K562 (cell line): Measurements from ENCODE around the gene HEMGN. TPM values are rescaled to one million over a fixed set of nuclear protein-coding genes. Genes with fewer than 3 reads are reported as not detected.

Source experiments
- CC2D1A ChIP-seq: fragments of 450-650 bp; IDR thresholded peaks from 2 replicates; pipeline ENCODE4 v1.6.1; 2017; ENCODE audit warnings: mild to moderate bottlenecking
- DIDO1 ChIP-seq: fragments of 450-650 bp; IDR thresholded peaks from 2 replicates; pipeline ENCODE4 v1.6.1; 2016; ENCODE audit warnings: low read depth, missing biosample characterization, missing genetic modification characterization
- FUS ChIP-seq: fragments of 200-400 bp; formaldehyde crosslinking; optimal IDR thresholded peaks from 2 replicates; pipeline ENCODE3; 2017; ENCODE audit warnings: low read depth, low read length
- KAT2B ChIP-seq: IDR thresholded peaks from one replicate; pipeline ENCODE4 v1.6.1; 2012; ENCODE audit warnings: low read depth, mild to moderate bottlenecking, control low read depth, inconsistent platforms, low read length, moderate library complexity
- LCOR ChIP-seq: sonication (generic); formaldehyde crosslinking; IDR thresholded peaks from 2 replicates; pipeline ENCODE4 v1.8.0; 2022; ENCODE audit warnings: mild to moderate bottlenecking, missing genetic modification reagents
- SAFB ChIP-seq: fragments of 200-400 bp; formaldehyde crosslinking; IDR thresholded peaks from 2 replicates; pipeline ENCODE4 v1.6.1; 2017; ENCODE audit warnings: low read depth, low read length, borderline replicate concordance
- SMARCA4 ChIP-seq: fragments of 450-650 bp; IDR thresholded peaks from 2 replicates; pipeline ENCODE4 v1.6.1; 2016
- SP1 ChIP-seq: sonication (generic); formaldehyde crosslinking; IDR thresholded peaks from 2 replicates; pipeline ENCODE4 v1.8.1; 2022; ENCODE audit warnings: mild to moderate bottlenecking, missing genetic modification reagents
- ZNF445 ChIP-seq: fragments of 250-450 bp; sonication (Bioruptor Pico); IDR thresholded peaks from 2 replicates; pipeline ENCODE4 v1.4.0; 2020; ENCODE audit warnings: low read depth, mild to moderate bottlenecking, moderate library complexity
- ZNF778 ChIP-seq: fragments of 450-650 bp; formaldehyde crosslinking; IDR thresholded peaks from 2 replicates; pipeline ENCODE4 v1.4.0; 2020; ENCODE audit warnings: mild to moderate bottlenecking, moderate library complexity
- polyA plus RNA-seq, 8 experiments: library from polyadenylated mRNA; depleted of rRNA in 4 of 8; stranded (reverse) in 5 of 8; unstranded in 3 of 8; fragments of >200 nt; fragmentation: Nextera tagmentation in 2 of 8; fragmentation: Illumina TruSeq in 1 of 8; extraction: Ambion mirVana in 2 of 8; extraction: Trizol in 1 of 8; gene quantifications; 2 replicates each; pipeline versions ENCODE4 v1.2.1 to v1.2.3, GENCODE V29; 2011 to 2014; ENCODE audit warnings: inconsistent platforms in 1 of 8, missing spikeins in 1 of 8
- total RNA-seq, 7 experiments: library from RNA; depleted of rRNA in 6 of 7; stranded (reverse); fragments of >200 nt in 6 of 7; fragmentation: Illumina TruSeq in 2 of 7; extraction: Trizol in 2 of 7; gene quantifications; 2 replicates each; pipeline versions ENCODE4 v1.2.1 to v1.2.3, GENCODE V29; 2011 to 2021; ENCODE audit warnings: low replicate concordance in 1 of 7
- TF ChIP-seq, protein P1 (sequence below), 2 experiments: fragments of 250-450 bp in 1 of 2; fragments of 450-650 bp in 1 of 2; sonication (Bioruptor Pico) in 1 of 2; IDR thresholded peaks; 2 replicates each; pipeline versions ENCODE4 v1.6.1 to v1.8.0; 2016 to 2021; ENCODE audit warnings: mild to moderate bottlenecking in 2 of 2, moderate library complexity in 2 of 2, missing compliant biosample characterization in 1 of 2, missing genetic modification characterization in 1 of 2
- TF ChIP-seq, protein P2 (sequence below): fragments of 450-650 bp; formaldehyde crosslinking; IDR thresholded peaks from 2 replicates; pipeline ENCODE4 v1.4.0; 2020; ENCODE audit warnings: mild to moderate bottlenecking, mixed read lengths
- TF ChIP-seq, protein P3 (sequence below): fragments of 250-450 bp; sonication (Bioruptor Pico); IDR thresholded peaks from 2 replicates; pipeline ENCODE4 v1.9.0; 2021; ENCODE audit warnings: mild to moderate bottlenecking
- TF ChIP-seq, protein P4 (sequence below): fragments of 450-650 bp; IDR thresholded peaks from 2 replicates; pipeline ENCODE4 v1.6.1; 2016
- TF ChIP-seq, protein P5 (sequence below): fragments of 250-450 bp; sonication (Bioruptor Pico); IDR thresholded peaks from 2 replicates; pipeline ENCODE4 v1.5.0; 2022; ENCODE audit warnings: mild to moderate bottlenecking
- TF ChIP-seq, protein P6 (sequence below), 2 experiments: fragments of 450-650 bp in 1 of 2; sonication (generic) in 1 of 2; formaldehyde crosslinking in 1 of 2; IDR thresholded peaks in 1 of 2; conservative IDR thresholded peaks in 1 of 2; 2 replicates each; pipeline versions ENCODE4 v1.6.1 to v1.8.1; 2016 to 2023; ENCODE audit warnings: mild to moderate bottlenecking in 2 of 2, moderate library complexity in 2 of 2, inconsistent platforms in 1 of 2, missing genetic modification reagents in 1 of 2
- TF ChIP-seq, protein P7 (sequence below): fragments of 450-650 bp; formaldehyde crosslinking; IDR thresholded peaks from 2 replicates; pipeline ENCODE4 v1.4.0; 2022; ENCODE audit warnings: mild to moderate bottlenecking, moderate library complexity

HEMGN gene
- total and polyA plus RNA-seq, 9 of the 15 experiments (the other 6 are each of a cell fraction or from before 2014, with no cell fraction given): 56.3 to 258 (median 137) TPM

DNA sequence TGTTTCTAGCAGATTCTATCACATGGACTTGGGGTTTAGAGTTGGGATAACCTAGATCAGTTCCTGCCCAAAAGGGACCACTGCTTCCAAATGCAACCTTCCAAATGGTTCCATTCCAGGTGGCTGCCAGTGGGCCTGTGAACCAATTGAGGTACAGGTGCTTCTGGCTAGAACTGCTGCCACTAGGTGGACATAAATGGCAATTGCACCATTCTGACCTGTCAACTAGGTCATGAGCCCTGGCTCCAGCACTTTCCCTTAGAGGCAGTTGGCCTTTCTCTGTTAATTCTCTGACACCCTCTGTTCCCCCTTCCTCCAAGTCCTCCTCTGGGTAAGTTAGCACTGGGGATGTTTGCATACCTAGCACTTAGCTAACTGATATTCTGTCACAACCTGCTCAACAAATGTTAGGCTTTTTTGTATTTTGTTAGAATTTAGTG, 16.6 kb upstream of the HEMGN start (continued):
- TF ChIP-seq, protein P1, sequence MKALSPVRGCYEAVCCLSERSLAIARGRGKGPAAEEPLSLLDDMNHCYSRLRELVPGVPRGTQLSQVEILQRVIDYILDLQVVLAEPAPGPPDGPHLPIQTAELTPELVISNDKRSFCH (CRISPR knock-in tag; IDR thresholded peaks at IDR 0.05): no peak
- TF ChIP-seq, protein P1 (tag; IDR thresholded peaks at IDR 0.05): 0 out of 2 replicates have a peak, but pooled peaks have one; percentile 55
- no peak for TF ChIP-seq ZNF445 (CRISPR knock-in tag)
- peak; percentile 81; the same call in 1 of the 2 replicates for TF ChIP-seq CC2D1A
- no peak for TF ChIP-seq SAFB
- peak; percentile 49; the same call in 1 of the 2 replicates for TF ChIP-seq SP1 (CRISPR knock-in tag)
- TF ChIP-seq KAT2B: no peak
- TF ChIP-seq, protein P2, sequence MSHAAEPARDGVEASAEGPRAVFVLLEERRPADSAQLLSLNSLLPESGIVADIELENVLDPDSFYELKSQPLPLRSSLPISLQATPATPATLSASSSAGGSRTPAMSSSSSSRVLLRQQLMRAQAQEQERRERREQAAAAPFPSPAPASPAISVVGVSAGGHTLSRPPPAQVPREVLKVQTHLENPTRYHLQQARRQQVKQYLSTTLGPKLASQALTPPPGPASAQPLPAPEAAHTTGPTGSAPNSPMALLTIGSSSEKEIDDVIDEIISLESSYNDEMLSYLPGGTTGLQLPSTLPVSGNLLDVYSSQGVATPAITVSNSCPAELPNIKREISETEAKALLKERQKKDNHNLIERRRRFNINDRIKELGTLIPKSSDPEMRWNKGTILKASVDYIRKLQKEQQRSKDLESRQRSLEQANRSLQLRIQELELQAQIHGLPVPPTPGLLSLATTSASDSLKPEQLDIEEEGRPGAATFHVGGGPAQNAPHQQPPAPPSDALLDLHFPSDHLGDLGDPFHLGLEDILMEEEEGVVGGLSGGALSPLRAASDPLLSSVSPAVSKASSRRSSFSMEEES: no peak
- 0 out of 2 replicates have a peak, but pooled peaks have one; percentile 30 for TF ChIP-seq SMARCA4
- TF ChIP-seq DIDO1 (tag): no peak
- 0 out of 2 replicates have a peak, but pooled peaks have one; percentile 46 for TF ChIP-seq LCOR (CRISPR knock-in tag)
- no peak for TF ChIP-seq ZNF778 (CRISPR knock-in tag)
- TF ChIP-seq, protein P3, sequence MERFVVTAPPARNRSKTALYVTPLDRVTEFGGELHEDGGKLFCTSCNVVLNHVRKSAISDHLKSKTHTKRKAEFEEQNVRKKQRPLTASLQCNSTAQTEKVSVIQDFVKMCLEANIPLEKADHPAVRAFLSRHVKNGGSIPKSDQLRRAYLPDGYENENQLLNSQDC (CRISPR knock-in tag): no peak
- TF ChIP-seq, protein P4, sequence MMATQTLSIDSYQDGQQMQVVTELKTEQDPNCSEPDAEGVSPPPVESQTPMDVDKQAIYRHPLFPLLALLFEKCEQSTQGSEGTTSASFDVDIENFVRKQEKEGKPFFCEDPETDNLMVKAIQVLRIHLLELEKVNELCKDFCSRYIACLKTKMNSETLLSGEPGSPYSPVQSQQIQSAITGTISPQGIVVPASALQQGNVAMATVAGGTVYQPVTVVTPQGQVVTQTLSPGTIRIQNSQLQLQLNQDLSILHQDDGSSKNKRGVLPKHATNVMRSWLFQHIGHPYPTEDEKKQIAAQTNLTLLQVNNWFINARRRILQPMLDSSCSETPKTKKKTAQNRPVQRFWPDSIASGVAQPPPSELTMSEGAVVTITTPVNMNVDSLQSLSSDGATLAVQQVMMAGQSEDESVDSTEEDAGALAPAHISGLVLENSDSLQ: peak; percentile 72
- TF ChIP-seq, protein P5, sequence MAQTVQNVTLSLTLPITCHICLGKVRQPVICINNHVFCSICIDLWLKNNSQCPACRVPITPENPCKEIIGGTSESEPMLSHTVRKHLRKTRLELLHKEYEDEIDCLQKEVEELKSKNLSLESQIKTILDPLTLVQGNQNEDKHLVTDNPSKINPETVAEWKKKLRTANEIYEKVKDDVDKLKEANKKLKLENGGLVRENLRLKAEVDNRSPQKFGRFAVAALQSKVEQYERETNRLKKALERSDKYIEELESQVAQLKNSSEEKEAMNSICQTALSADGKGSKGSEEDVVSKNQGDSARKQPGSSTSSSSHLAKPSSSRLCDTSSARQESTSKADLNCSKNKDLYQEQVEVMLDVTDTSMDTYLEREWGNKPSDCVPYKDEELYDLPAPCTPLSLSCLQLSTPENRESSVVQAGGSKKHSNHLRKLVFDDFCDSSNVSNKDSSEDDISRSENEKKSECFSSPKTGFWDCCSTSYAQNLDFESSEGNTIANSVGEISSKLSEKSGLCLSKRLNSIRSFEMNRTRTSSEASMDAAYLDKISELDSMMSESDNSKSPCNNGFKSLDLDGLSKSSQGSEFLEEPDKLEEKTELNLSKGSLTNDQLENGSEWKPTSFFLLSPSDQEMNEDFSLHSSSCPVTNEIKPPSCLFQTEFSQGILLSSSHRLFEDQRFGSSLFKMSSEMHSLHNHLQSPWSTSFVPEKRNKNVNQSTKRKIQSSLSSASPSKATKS (CRISPR knock-in tag): no peak
- TF ChIP-seq, protein P6, sequence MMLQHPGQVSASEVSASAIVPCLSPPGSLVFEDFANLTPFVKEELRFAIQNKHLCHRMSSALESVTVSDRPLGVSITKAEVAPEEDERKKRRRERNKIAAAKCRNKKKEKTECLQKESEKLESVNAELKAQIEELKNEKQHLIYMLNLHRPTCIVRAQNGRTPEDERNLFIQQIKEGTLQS (IDR thresholded peaks at IDR 0.05): peak; percentile 19; the same call in 1 of the 2 replicates
- TF ChIP-seq, protein P6 (CRISPR knock-in tag; conservative IDR thresholded peaks at IDR 0.05): peak; percentile 50
- TF ChIP-seq, protein P7, sequence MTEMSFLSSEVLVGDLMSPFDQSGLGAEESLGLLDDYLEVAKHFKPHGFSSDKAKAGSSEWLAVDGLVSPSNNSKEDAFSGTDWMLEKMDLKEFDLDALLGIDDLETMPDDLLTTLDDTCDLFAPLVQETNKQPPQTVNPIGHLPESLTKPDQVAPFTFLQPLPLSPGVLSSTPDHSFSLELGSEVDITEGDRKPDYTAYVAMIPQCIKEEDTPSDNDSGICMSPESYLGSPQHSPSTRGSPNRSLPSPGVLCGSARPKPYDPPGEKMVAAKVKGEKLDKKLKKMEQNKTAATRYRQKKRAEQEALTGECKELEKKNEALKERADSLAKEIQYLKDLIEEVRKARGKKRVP (CRISPR knock-in tag): 0 out of 2 replicates have a peak, but pooled peaks have one; percentile 27
- no peak for TF ChIP-seq FUS
